NB4 (cell line): ENCODE data around the gene METTL23.
A peak's percentile ranks its signal among the peaks of the same experiment; 100 is the strongest.

ENCODE experiments used
- DNase-seq: peaks from one replicate; pipeline ENCODE4 v3.0.0; 2010; ENCODE audit warnings: low read depth
- H3K4me3 ChIP-seq: one replicate; pipeline ENCODE4 v1.5.1; 2011; ENCODE audit warnings: mild to moderate bottlenecking, low read depth, low read length, moderate library complexity
- CTCF ChIP-seq: IDR thresholded peaks from one replicate; pipeline ENCODE4 v1.5.1; 2012; ENCODE audit warnings: low read depth, low read length
- MYC ChIP-seq: IDR thresholded peaks from 2 replicates; pipeline ENCODE4 v1.6.1; 2011; ENCODE audit warnings: low read depth, low read length
- POLR2A ChIP-seq: IDR thresholded peaks from 2 replicates; pipeline ENCODE4 v1.6.1; 2011; ENCODE audit warnings: mild to moderate bottlenecking; ENCODE audit not compliant: insufficient read length; ENCODE audit errors: extremely low read depth
- TF ChIP-seq, protein P1 (sequence below): IDR thresholded peaks from 2 replicates; pipeline ENCODE4 v1.6.1; 2011; ENCODE audit warnings: low read depth, low read length

The METTL23 gene

GRCh38 chr17:76735006-76735405 is 8.4 kb downstream of the METTL23 start:
- peak overlapping the region; percentile 100 for H3K4me3 ChIP-seq
- DNase-seq, result peak; percentile 66
- TF ChIP-seq CTCF (no peak), POLR2A (no peak), MYC (peak; percentile 74)
- TF ChIP-seq, protein P1, sequence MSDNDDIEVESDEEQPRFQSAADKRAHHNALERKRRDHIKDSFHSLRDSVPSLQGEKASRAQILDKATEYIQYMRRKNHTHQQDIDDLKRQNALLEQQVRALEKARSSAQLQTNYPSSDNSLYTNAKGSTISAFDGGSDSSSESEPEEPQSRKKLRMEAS, result peak; percentile 71

GRCh38 chr17:76735586-76736348 is 9.1 kb downstream of the METTL23 start:
- peak; percentile 22 for DNase-seq

GRCh38 chr17:76736349-76737081 is 9.9 kb downstream of the METTL23 start:
- DNase-seq, result peak; percentile 65
- TF ChIP-seq CTCF (no peak), POLR2A (peak; percentile 29), MYC (peak; percentile 50; the same call in 1 of the 2 replicates)
- TF ChIP-seq, protein P1, result peak; percentile 86

More at GRCh38 chr17:76735586-76736348, 9.1 kb downstream of the METTL23 start:
- TF ChIP-seq POLR2A, result no peak
- TF ChIP-seq MYC, result no peak
- TF ChIP-seq, protein P1, result no peak
- TF ChIP-seq CTCF, result no peak
- H3K4me3 ChIP-seq, result peak overlapping the region; percentile 100

GRCh38 chr17:76737082-76737675 is 10.5 kb downstream of the METTL23 start, which contains the start of gene SRSF2:
TSS of gene SRSF2 (minus strand) at chr17:76737331. CDS start at chr17:76737160, 171 bp downstream.
- peak; percentile 100 for TF ChIP-seq POLR2A
- TF ChIP-seq MYC, result peak; percentile 88
- TF ChIP-seq, protein P1, result peak; percentile 50
- TF ChIP-seq CTCF, result no peak
- DNase-seq, result peak; percentile 99
- peak within 1 kb of the TSS; percentile 100 for H3K4me3 ChIP-seq

More at GRCh38 chr17:76736349-76737081, 9.9 kb downstream of the METTL23 start:
- peak overlapping the region; percentile 100 for H3K4me3 ChIP-seq

DNA sequence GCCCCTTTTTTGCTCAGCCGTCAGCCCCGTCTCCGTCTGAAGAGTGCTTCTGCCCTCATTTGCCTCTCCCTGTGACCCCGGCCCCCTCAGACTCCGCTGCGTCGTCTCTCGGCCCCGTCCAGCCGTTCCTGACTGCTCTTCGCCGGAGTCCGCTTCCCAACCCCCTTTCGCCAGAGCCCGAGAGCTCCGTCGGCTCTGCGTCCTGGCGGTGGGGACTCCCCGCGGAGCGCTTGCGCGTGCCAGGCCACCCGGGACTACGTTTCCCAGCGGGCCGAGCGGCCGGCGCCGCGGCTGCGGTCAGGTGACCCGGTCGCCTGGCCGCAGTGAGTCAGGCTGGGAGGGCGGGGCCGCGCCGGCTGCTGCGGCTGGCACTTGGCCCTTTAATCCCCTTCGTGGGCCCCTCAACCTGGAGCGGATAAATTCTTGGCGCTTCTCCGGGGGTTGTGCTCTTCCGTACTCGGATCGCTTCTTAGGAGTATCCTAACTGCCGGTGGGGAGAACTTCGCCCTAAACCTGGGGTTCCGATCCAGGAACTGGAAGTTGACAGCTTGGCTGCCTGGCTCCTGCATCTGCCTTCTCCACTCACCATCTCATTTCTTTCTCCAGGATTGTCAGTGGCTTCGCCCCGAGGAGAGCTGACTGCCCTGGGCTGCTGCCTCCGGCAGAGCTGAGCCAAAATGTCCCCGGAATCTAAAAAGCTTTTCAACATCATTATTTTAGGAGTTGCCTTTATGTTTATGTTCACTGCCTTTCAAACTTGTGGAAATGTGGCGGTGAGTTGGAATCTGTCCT is 11.2 kb downstream of the METTL23 start, which contains the start of gene MFSD11:
Gene MFSD11, plus strand, starts transcription at position 444 of the 792 bp plus-strand sequence. Its CDS starts 234 bp downstream, at position 678.
- peak within 1 kb of the TSS; percentile 100 for H3K4me3 ChIP-seq
- TF ChIP-seq CTCF (no peak), MYC (peak; percentile 81), POLR2A (no peak)
- TF ChIP-seq, protein P1, result peak; percentile 78
- DNase-seq, result peak; percentile 95
